Neural progenitor cell (in vitro differentiated cells): Measurements from ENCODE around the gene C16orf54. TPM values are rescaled to one million over a fixed set of nuclear protein-coding genes. Genes with fewer than 3 reads are reported as not detected.

ENCODE experiments used
- DNase-seq: peaks from one replicate; pipeline ENCODE4 v3.0.0-alpha.2; 2016; ENCODE audit warnings: low spot score
- H2AFZ ChIP-seq: fragments of 200-600 bp; sonication (generic); replicated peaks from 2 replicates; pipeline ENCODE4 v1.6.1; 2016; ENCODE audit warnings: antibody characterized with exemption
- H3F3A ChIP-seq: fragments of 200-600 bp; sonication (generic); 2 replicates; pipeline ENCODE4 v1.6.1; 2016; ENCODE audit warnings: antibody characterized with exemption, low read depth
- H3K27ac ChIP-seq: fragments of 200-600 bp; sonication (generic); 2 replicates; pipeline ENCODE4 v1.5.1; 2016; ENCODE audit warnings: mild to moderate bottlenecking
- H3K27me3 ChIP-seq: fragments of 200-600 bp; sonication (generic); 2 replicates; pipeline ENCODE4 v1.6.1; 2016; ENCODE audit warnings: mild to moderate bottlenecking, moderate library complexity
- H3K36me3 ChIP-seq: fragments of 200-600 bp; sonication (generic); 2 replicates; pipeline ENCODE4 v1.5.1; 2016
- H3K4me1 ChIP-seq: fragments of 200-600 bp; sonication (generic); 2 replicates; pipeline ENCODE4 v1.6.1; 2016; ENCODE audit warnings: mixed run types
- H3K4me2 ChIP-seq: fragments of 200-600 bp; sonication (generic); 2 replicates; pipeline ENCODE4 v1.6.1; 2016
- H3K4me3 ChIP-seq: fragments of 200-600 bp; sonication (generic); 2 replicates; pipeline ENCODE4 v1.5.1; 2016
- H3K79me2 ChIP-seq: fragments of 200-600 bp; sonication (generic); 2 replicates; pipeline ENCODE4 v1.6.1; 2016; ENCODE audit warnings: low read depth
- H3K9ac ChIP-seq: fragments of 200-600 bp; sonication (generic); 2 replicates; pipeline ENCODE4 v1.6.1; 2016
- H3K9me3 ChIP-seq: fragments of 200-600 bp; sonication (generic); 2 replicates; pipeline ENCODE4 v1.5.1; 2016; ENCODE audit warnings: low read depth
- H4K20me1 ChIP-seq: fragments of 200-600 bp; sonication (generic); 2 replicates; pipeline ENCODE4 v1.6.1; 2016; ENCODE audit warnings: low read depth
- H3K27ac Mint-ChIP-seq: 3 replicates; pipeline ENCODE4 v1.8.0; 2021; ENCODE audit warnings: mixed read lengths
- H3K27me3 Mint-ChIP-seq: 2 replicates; pipeline ENCODE4 v1.8.0; 2022; ENCODE audit warnings: low read depth, mild to moderate bottlenecking, inconsistent platforms, moderate library complexity, mixed read lengths; ENCODE audit not compliant: insufficient read depth
- H3K36me3 Mint-ChIP-seq: 3 replicates; pipeline ENCODE4 v1.8.0; 2021; ENCODE audit warnings: mixed read lengths
- H3K4me1 Mint-ChIP-seq: 3 replicates; pipeline ENCODE4 v1.8.0; 2021; ENCODE audit warnings: mixed read lengths
- H3K4me3 Mint-ChIP-seq: 3 replicates; pipeline ENCODE4 v1.8.0; 2021; ENCODE audit warnings: mild to moderate bottlenecking, moderate library complexity, mixed read lengths
- H3K9me3 Mint-ChIP-seq: 3 replicates; pipeline ENCODE4 v1.8.0; 2020; ENCODE audit warnings: mixed read lengths
- CTCF ChIP-seq: fragments of 200-600 bp; sonication (generic); IDR thresholded peaks from 2 replicates; pipeline ENCODE4 v1.5.1; 2017; ENCODE audit warnings: antibody characterized with exemption, mild to moderate bottlenecking
- EZH2 ChIP-seq: fragments of 200-600 bp; sonication (generic); IDR thresholded peaks from 2 replicates; pipeline ENCODE4 v1.6.1; 2017; ENCODE audit warnings: antibody characterized with exemption, mild to moderate bottlenecking, moderate library complexity
- EZH2phosphoT487 ChIP-seq: fragments of 200-600 bp; sonication (generic); IDR thresholded peaks from 2 replicates; pipeline ENCODE4 v1.6.1; 2017; ENCODE audit warnings: antibody characterized with exemption
- total RNA-seq: library from RNA; depleted of rRNA; stranded (reverse); fragments of >200 nt; gene quantifications from 2 replicates; pipeline ENCODE4 v1.2.3, GENCODE V29; 2015; ENCODE audit warnings: low replicate concordance

The C16orf54 gene
- total RNA-seq, 1 donor from 2014 or later = not detected

DNA sequence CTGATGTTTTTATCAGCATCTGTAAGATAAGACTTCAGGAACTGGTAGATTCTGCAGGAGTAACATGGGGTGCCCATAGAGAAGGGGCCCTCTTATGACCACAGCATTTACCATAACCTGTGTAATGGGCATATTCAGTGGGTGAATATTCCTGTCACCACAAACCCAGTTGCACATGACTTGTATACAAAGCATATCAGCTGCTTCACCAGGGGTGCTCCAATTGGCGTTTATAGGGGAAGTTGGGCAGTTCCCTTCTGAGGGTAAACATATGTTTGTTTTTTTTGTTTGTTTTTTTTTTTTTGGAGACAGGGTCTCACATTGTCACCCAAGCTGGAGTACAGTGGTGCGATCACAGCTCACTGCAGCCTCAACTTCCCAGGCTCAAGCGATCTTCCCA, 20.8 kb upstream of the C16orf54 start:
- Mint-ChIP-seq H3K9me3 (no peaks in the 10 kb centered on the region), H3K4me1 (peaks cover 2% of the 10 kb centered on the region), H3K36me3 (no peaks in the 10 kb centered on the region), H3K27ac (no peak overlapping the region), H3K27me3 (peaks cover 6% of the 10 kb centered on the region), H3K4me3 (no peak overlapping the region)
- no peak for DNase-seq
- Histone ChIP-seq H3F3A (no peaks in the 10 kb centered on the region), H3K27ac (no peak overlapping the region), H4K20me1 (no peaks in the 10 kb centered on the region), H3K79me2 (no peaks in the 10 kb centered on the region), H3K9ac (no peak overlapping the region), H3K9me3 (no peaks in the 10 kb centered on the region), H2AFZ (no peak overlapping the region), H3K36me3 (no peaks in the 10 kb centered on the region), H3K4me2 (no peak overlapping the region), H3K4me3 (no peak overlapping the region), H3K4me1 (no peaks in the 10 kb centered on the region), H3K27me3 (no peaks in the 10 kb centered on the region)
- TF ChIP-seq EZH2 (no peak), EZH2phosphoT487 (no peak), CTCF (no peak)

GRCh38 chr16:29765167-29766032, 19.6 kb upstream of the C16orf54 start:
- H3K27me3 ChIP-seq = no peaks in the 10 kb centered on the region
- H3K4me3 Mint-ChIP-seq = no peak overlapping the region
- H3K79me2 ChIP-seq = no peaks in the 10 kb centered on the region
- no peaks in the 10 kb centered on the region for H3K36me3 Mint-ChIP-seq
- no peaks in the 10 kb centered on the region for H3K9me3 Mint-ChIP-seq
- no peak for TF ChIP-seq CTCF
- no peak for TF ChIP-seq EZH2
- TF ChIP-seq EZH2phosphoT487 = no peak
- H3K36me3 ChIP-seq = no peaks in the 10 kb centered on the region
- no peak overlapping the region for H2AFZ ChIP-seq
- no peaks in the 10 kb centered on the region for H3F3A ChIP-seq
- no peak overlapping the region for H3K27ac ChIP-seq
- H3K27ac Mint-ChIP-seq = peak overlapping the region; percentile 22
- DNase-seq = no peak
- no peaks in the 10 kb centered on the region for H4K20me1 ChIP-seq
- H3K4me1 ChIP-seq = no peaks in the 10 kb centered on the region
- peaks cover 4% of the 10 kb centered on the region for H3K27me3 Mint-ChIP-seq
- no peak overlapping the region for H3K4me3 ChIP-seq
- H3K9me3 ChIP-seq = no peaks in the 10 kb centered on the region
- no peak overlapping the region for H3K4me2 ChIP-seq
- no peak overlapping the region for H3K9ac ChIP-seq
- H3K4me1 Mint-ChIP-seq = peaks cover 2% of the 10 kb centered on the region

- H3K79me2 ChIP-seq = no peaks in the 10 kb centered on the region
- no peak for TF ChIP-seq EZH2
- TF ChIP-seq CTCF = no peak
- TF ChIP-seq EZH2phosphoT487 = no peak
- no peaks in the 10 kb centered on the region for H3K36me3 Mint-ChIP-seq
These were observed 17.5 kb upstream of the C16orf54 start for GRCh38 chr16:29763326-29763725.

More at GRCh38 chr16:29763326-29763725, 17.5 kb upstream of the C16orf54 start:
- Histone ChIP-seq H4K20me1 (no peaks in the 10 kb centered on the region), H3K4me3 (no peak overlapping the region), H3K4me1 (no peaks in the 10 kb centered on the region), H3K9ac (no peak overlapping the region), H2AFZ (no peak overlapping the region), H3K4me2 (no peak overlapping the region), H3K9me3 (no peaks in the 10 kb centered on the region), H3K27me3 (no peaks in the 10 kb centered on the region), H3F3A (no peaks in the 10 kb centered on the region), H3K27ac (no peak overlapping the region), H3K36me3 (no peaks in the 10 kb centered on the region)
- Mint-ChIP-seq H3K27ac (no peak overlapping the region), H3K9me3 (no peaks in the 10 kb centered on the region), H3K27me3 (peaks cover 3% of the 10 kb centered on the region), H3K4me1 (peaks cover 2% of the 10 kb centered on the region), H3K4me3 (no peak overlapping the region)
- DNase-seq = no peak
